Activated CD4-positive, CD25-positive, alpha-beta regulatory T cell treated with anti-CD3 and anti-CD28 coated beads, Interleukin-2, amount 50 U/mL, for 72 hours (primary cell): ENCODE measurements around the gene RNF182.
"Not testable (repeated sequence)": the region's sequence is repeated elsewhere in the genome, so short reads cannot be mapped to it uniquely, and the experiment has no call there.

Experiments
- DNase-seq: peaks from one replicate; pipeline ENCODE4 v3.0.0; 2021

RNF182 gene

DNA sequence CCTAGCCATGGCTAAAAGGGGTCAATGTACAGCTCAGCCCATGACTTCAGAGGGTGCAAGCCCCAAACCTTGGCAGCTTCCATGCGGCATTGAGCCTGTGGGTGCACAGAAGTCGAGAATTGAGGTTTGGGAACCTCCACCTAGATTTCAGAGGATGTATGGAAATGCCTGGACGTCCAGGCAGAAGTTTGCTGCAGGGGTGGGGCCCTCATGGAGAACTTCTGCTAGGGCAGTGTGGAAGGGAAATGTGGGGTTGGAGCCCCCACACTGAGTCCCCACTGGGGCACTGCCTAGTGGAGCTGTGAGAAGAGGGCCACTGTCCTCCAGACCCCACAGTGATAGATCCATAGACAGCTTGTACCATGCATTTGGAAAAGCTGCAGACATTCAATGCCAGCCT lies 47.9 kb downstream of the RNF182 start:
- DNase-seq = not testable (repeated sequence)

GRCh38 chr6:13973422-13973821 lies 48.7 kb downstream of the RNF182 start:
- DNase-seq = not testable (repeated sequence)

DNA sequence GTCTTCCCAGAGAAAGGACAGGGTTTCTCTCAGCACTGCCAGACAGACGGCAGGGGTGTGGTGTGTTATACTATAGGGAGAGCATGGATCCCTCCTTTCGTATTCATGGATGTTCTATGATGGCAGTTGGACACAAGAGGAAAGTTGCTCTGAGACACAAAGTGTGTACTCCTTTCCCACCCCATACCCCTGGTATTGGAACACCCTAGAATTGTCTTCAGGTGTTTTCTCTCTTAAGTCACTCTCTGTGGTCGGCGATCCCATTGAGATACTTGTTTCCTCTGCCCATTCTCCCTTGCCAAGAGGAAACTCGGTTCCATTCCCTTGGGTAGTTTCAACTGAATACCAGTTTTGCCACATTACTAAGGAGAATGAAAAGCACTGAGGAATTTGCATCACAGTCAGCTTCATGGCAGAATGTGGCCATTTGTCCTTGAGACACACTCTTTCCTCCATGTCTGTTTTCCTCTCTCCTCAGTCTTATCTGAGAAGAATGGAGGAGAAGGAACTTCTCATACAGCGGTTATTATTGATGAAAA lies 53.4 kb downstream of the RNF182 start:
- DNase-seq = no peak

- DNase-seq = no peak
These were observed 54.0 kb downstream of the RNF182 start for GRCh38 chr6:13978787-13979186.

GRCh38 chr6:13979284-13980171 lies 54.8 kb downstream of the RNF182 start:
- no peak for DNase-seq

DNA sequence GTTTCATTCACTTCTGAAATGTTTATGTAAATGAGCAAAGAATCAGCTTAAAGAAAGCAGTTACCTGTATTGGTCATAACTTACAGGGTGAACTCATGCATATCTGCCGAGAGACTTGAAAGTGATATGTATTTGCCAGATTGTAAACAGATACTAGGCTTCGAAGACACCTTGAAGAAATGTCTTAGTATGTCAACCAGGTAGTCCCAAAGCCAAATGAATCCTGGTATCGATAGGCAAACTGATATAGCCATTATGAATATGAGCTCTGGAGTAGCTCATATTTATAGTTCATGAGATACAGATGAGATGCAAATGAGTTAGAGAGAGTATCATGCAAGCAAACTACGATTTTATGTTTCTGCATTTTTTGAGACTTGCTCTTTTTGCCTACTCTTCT lies 55.8 kb downstream of the RNF182 start:
- no peak for DNase-seq

DNA sequence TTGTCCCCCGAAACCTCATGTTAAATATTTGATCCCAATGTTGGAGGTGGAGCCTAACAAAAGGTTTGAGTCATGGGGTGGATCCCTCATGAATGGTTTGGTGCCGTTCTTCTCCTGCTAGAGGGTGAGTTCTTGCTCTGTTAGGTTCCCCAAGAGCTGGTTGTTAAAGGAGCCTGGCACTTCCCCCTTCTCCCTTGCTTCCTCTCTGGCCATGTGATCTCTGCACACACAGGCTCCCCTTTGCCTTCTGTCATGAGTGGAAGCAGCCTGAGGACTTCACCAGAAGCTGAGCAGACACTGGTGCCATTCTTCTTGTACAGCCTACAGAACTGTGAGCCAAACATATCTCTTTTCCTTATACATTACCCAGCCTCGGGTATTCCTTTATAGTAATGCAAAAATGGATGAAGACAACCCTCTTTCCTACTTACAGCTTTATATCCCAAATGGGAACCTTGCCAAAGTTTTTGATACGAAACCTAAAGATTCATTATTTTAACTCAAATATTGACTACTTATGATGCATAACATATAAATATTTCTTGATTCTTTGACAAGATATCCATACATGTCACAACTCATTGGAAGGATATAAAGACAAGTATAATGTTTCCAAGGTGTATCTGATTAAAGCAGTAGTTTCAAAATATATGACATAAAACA lies 61.0 kb downstream of the RNF182 start:
- no peak for DNase-seq

- no peak for DNase-seq
These were observed 62.1 kb downstream of the RNF182 start for GRCh38 chr6:13986700-13987399.

DNA sequence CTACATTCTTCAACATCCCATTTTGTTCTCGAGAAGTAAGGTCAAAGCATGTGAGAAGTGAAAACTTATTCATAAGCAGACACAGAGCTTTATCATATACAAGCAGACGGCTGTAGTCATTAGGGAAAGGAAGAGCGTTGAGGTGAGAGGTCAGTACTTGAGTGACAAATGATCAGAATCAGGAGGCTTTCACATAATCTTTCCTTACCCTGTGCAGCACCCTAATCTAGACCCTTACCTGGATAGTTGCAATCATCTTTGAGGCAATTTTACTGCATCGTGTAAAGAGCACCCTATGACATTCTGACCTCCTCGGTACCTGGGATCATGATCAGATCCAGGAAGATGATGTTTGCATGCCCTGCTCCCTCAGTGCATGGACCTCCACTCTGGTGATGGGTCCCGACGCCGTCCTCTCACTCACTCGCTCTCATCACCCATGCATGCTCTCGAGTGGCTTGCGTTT lies 62.7 kb downstream of the RNF182 start:
- no peak for DNase-seq

GRCh38 chr6:13988049-13988738 lies 63.4 kb downstream of the RNF182 start:
- no peak for DNase-seq

DNA sequence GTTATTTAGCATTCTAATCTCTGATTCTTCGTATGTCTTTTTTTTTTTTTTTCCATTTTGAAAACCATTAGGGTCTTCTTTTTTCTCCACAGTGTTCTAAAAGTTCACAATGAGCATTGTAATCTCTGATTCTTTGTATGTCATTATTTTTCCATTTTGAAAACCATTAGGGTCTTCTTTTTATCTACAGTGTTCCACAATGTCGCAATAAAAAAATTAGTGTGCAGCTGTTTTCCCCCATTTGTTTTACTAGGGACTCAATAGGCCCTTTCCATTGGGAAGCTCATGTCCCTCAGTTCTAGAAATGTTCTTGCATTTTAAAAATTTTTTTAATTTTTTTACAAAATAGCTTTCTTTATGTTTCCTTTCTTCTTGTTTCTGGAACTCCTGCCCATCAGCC lies 64.2 kb downstream of the RNF182 start:
- no peak for DNase-seq

DNA sequence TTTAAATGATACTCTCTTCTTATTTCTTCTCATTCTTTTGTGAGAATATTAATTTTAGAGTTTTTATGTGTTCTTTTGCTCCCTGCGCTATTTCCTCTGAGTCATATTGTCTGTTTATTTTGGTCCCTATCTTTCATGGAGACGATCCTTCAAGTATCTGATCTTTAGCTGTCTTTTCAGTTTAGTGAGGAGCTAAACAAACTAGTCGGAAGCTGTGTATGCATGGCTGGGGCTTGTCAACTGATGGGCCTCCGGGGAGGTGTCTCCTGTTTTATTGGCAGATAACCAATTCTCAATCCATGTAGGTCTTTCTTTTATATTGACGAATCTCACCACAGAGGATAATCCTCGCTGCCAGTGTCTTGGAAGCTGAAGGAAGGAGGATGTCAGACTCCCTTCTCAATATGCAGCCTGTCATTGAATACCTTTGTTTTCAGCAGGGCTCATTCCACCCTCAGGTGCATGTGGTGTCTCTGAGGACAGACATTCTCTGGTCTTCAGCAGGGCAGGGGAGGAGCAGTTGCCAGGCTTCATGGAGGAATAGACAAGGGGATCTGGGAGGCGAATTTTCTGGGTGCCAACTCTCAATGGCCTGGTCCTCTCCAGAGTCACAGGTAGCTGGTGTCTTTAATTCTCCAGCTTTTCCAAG lies 64.9 kb downstream of the RNF182 start:
- no peak for DNase-seq

DNA sequence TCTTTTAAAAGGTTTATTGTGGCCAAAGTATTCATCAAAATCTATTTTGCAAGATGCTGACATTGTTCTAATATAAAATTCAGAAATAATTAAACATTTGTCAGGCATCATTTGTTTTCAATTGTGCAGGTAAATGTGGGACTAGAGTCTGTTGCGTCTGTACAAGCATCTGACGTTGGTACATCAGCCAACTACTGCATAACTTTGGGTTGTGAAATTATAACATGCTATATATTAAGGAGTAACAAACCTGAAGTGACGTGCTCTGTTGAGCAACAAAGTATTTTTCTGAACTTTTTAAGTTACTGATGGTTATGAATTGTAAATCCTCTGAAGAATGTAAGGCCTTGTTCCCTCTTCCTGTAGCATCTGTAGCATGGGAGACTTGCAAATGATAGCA lies 66.0 kb downstream of the RNF182 start:
- DNase-seq = no peak

DNA sequence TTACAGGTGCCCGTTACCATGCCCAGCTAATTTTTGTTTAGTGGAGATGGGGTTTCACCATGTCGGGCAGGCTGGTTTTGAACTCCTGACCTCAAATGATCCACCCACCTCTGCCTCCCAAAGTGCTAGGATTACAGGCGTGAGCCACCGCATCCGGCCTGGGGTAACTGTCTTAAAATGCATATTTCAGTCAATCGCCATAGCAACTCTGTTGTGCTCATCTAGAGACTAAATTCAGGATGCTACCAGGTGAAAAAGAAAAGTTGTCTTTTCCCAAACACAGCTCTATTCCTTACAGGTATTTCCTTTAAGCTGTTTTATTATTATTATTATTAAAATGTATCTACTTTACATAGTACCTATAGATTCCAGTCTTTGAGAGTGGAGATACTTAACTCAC lies 66.6 kb downstream of the RNF182 start:
- no peak for DNase-seq

GRCh38 chr6:13992417-13993055 lies 67.8 kb downstream of the RNF182 start:
- no peak for DNase-seq

- DNase-seq = no peak
These were observed 68.7 kb downstream of the RNF182 start for GRCh38 chr6:13993416-13993815.

DNA sequence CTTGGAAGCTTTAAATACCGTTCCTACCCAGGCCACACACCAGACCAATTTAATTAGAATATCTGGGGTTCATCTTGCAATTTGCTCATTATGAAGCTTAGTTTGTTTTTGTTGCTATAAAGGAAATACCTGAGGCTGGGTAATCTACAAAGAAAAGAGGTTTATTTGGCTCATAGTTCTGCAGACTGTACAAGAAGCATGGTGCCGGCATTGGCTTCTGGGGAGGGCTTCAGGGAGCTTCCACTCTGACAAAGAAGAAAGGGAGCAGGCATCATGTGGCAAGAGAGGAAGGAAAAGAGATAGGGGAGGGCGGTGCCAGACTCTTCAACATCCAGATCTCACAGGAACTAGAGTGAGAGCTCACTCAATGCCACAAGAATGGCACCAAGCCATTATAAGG lies 73.6 kb downstream of the RNF182 start:
- no peak for DNase-seq

DNA sequence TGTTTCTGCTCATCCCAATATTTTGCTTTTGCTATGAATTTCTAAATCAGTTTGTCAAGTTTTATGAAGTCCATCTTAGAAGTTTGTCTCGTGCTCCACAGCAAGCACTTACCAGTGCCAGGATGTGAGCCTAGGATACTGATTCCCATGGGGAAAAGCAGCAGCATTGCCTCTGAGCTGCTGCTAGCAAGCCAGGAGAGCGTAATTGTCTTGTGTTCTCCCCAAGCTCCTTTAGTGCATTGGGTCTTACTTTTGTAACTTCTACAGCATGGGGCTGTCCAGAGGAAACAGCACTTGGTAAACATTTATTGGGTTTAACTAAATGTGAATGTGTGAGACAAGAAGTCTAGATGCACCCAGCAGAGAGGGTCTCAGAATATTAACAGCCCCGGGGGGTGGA lies 76.1 kb downstream of the RNF182 start:
- no peak for DNase-seq

- no peak for DNase-seq
These were observed 76.7 kb downstream of the RNF182 start for GRCh38 chr6:14001329-14002012.

DNA sequence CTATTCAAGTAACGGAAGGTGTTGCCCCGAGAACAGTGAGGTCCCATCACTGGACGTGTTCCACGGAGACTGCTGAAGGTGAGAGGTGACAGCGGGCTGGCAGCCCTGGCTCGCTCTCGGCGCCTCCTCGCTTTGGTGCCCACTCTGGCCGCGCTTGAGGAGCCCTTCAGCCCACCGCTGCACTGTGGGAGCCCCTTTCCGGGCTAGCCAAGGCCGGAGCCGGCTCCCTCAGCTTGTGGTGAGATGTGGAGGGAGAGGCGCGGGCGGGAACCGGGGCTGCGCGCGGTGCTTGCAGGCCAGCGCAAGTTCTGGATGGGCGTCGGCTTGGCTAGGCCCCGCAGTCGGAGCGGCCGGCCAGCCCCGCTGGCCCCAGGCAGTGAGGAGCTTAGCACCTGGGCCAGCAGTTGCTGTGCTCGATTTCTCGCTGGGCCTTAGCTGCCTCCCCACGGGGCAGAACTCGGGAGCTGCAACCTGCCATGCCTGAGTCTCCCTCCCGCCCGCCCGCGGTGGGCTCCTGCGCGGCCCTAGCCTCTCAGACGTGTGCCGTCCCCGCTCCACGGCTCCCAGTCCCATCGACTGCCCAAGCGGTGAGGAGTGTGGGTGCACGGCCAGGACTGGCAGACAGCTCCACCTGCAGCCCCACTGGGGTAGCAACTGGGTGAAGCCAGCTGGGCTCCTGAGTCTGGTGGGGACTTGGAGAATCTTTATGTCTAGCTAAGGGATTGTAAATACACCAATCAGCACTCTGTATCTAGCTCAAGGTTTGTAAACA lies 77.6 kb downstream of the RNF182 start:
- DNase-seq = no peak
